SK-N-SH (cell line): ENCODE data around the gene AMPH. TPM values are rescaled to one million over a fixed set of nuclear protein-coding genes. Genes with fewer than 3 reads are reported as not detected.
"Not testable (repeated sequence)": the region's sequence is repeated elsewhere in the genome, so short reads cannot be mapped to it uniquely, and the experiment has no call there.

Experiments
- CTCF ChIA-PET: fragments of 300-600, 350-600 bp; formaldehyde crosslinking; extraction: SDS; loops from one replicate; lab custom pipeline; 2021; lab: Yijun Ruan, JAX
- POLR2A ChIA-PET: fragments of 350-600 bp; sonication (Branson Sonifier 250); formaldehyde crosslinking; extraction: SDS; loops from one replicate; lab custom pipeline; 2020; ENCODE audit warnings: antibody characterized with exemption, inconsistent platforms; lab: Yijun Ruan, JAX
- DNase-seq: peaks from one replicate; pipeline ENCODE4 v3.0.0; 2012
- H2AFZ ChIP-seq: fragments of 200-600 bp; sonication (generic); 2 replicates; pipeline ENCODE4 v1.8.1; 2016; ENCODE audit warnings: antibody characterized with exemption, mild to moderate bottlenecking, low read depth
- H3F3A ChIP-seq: fragments of 200-600 bp; sonication (generic); replicated peaks from 2 replicates; pipeline ENCODE3; 2016; ENCODE audit warnings: antibody characterized with exemption, mild to moderate bottlenecking; ENCODE audit not compliant: insufficient read depth
- H3K27ac ChIP-seq, 2 experiments: fragments of 200-500 bp in 1 of 2; fragments of 200-600 bp in 1 of 2; sonication (Bioruptor generic) in 1 of 2; sonication (generic), shearing (Covaris generic) in 1 of 2; 2 replicates each; pipeline versions ENCODE4 v1.5.1 to v1.6.1; 2014 to 2016; ENCODE audit warnings: low read depth in 2 of 2, inconsistent platforms in 1 of 2, low read length in 1 of 2, mild to moderate bottlenecking in 1 of 2, mixed read lengths in 1 of 2
- H3K27me3 ChIP-seq: fragments of 200-600 bp; sonication (generic), shearing (Covaris generic); 2 replicates; pipeline ENCODE4 v1.6.1; 2016; ENCODE audit warnings: mixed run types; ENCODE audit not compliant: insufficient read depth
- H3K36me3 ChIP-seq, 2 experiments: fragments of 200-500 bp in 1 of 2; fragments of 200-600 bp in 1 of 2; sonication (Bioruptor generic) in 1 of 2; sonication (generic) in 1 of 2; replicated peaks in 1 of 2; 2 replicates each; pipeline versions ENCODE3 to v1.5.1; 2014 to 2016; ENCODE audit warnings: low read length in 1 of 2, mild to moderate bottlenecking in 1 of 2; ENCODE audit not compliant: insufficient read depth in 2 of 2, control insufficient read depth in 1 of 2
- H3K4me1 ChIP-seq, 2 experiments: fragments of 200-500 bp in 1 of 2; fragments of 200-600 bp in 1 of 2; sonication (Bioruptor generic) in 1 of 2; sonication (generic), shearing (Covaris generic) in 1 of 2; 2 replicates each; pipeline versions ENCODE4 v1.5.1 to v1.6.1; 2014 to 2016; ENCODE audit warnings: low read depth in 1 of 2, low read length in 1 of 2, mixed run types in 1 of 2; ENCODE audit not compliant: insufficient read depth in 2 of 2, control insufficient read depth in 1 of 2
- H3K4me2 ChIP-seq: fragments of 200-600 bp; sonication (generic), shearing (Covaris generic); 2 replicates; pipeline ENCODE4 v1.6.1; 2017; ENCODE audit warnings: mixed run types
- H3K4me3 ChIP-seq, 2 experiments: fragments of 200-500 bp in 1 of 2; fragments of 200-600 bp in 1 of 2; sonication (Bioruptor generic) in 1 of 2; sonication (generic), shearing (Covaris generic) in 1 of 2; 2 replicates each; pipeline versions ENCODE4 v1.5.1 to v1.8.1; 2014 to 2016; ENCODE audit warnings: low read depth in 2 of 2, inconsistent platforms in 1 of 2, low read length in 1 of 2, mild to moderate bottlenecking in 1 of 2, mixed read lengths in 1 of 2, moderate library complexity in 1 of 2
- H3K79me2 ChIP-seq: fragments of 200-600 bp; sonication (generic); 2 replicates; pipeline ENCODE4 v1.8.1; 2017; ENCODE audit warnings: mild to moderate bottlenecking; ENCODE audit not compliant: insufficient read depth
- H3K9ac ChIP-seq: fragments of 200-600 bp; sonication (generic); 2 replicates; pipeline ENCODE4 v1.6.1; 2017; ENCODE audit warnings: mixed run types
- H3K9me2 ChIP-seq: fragments of 200-600 bp; sonication (generic); 2 replicates; pipeline ENCODE4 v1.6.1; 2017; ENCODE audit warnings: mixed run types
- H3K9me3 ChIP-seq: fragments of 200-600 bp; sonication (generic); 2 replicates; pipeline ENCODE4 v1.6.1; 2017; ENCODE audit warnings: mixed run types, mild to moderate bottlenecking, moderate library complexity
- H4K20me1 ChIP-seq: fragments of 200-600 bp; sonication (generic); 2 replicates; pipeline ENCODE4 v1.6.1; 2017; ENCODE audit warnings: mild to moderate bottlenecking, mixed run types; ENCODE audit not compliant: insufficient read depth
- ELF1 ChIP-seq: IDR thresholded peaks from 2 replicates; pipeline ENCODE4 v1.4.0; 2012
- EP300 ChIP-seq, 2 experiments: IDR thresholded peaks; 2 replicates each; pipeline versions ENCODE4 v1.4.0 to v1.6.1; 2012; ENCODE audit warnings: borderline replicate concordance in 1 of 2, low read depth in 1 of 2, low read length in 1 of 2
- EZH2phosphoT487 ChIP-seq: fragments of 200-600 bp; sonication (generic); IDR thresholded peaks from 2 replicates; pipeline ENCODE4 v1.6.1; 2017; ENCODE audit warnings: low read depth, mixed run types, mild to moderate bottlenecking, antibody characterized with exemption, moderate library complexity, borderline replicate concordance
- FOSL2 ChIP-seq: IDR thresholded peaks from 2 replicates; pipeline ENCODE4 v1.4.0; 2012; ENCODE audit warnings: low read depth, mild to moderate bottlenecking, moderate library complexity, borderline replicate concordance
- MEF2A ChIP-seq: IDR thresholded peaks from 2 replicates; pipeline ENCODE4 v1.4.0; 2012; ENCODE audit warnings: low read depth, borderline replicate concordance
- MXI1 ChIP-seq: IDR thresholded peaks from 2 replicates; pipeline ENCODE4 v1.6.1; 2012; ENCODE audit warnings: mild to moderate bottlenecking, low read depth, low read length, improper control_type of control experiment
- NFIC ChIP-seq: IDR thresholded peaks from 2 replicates; pipeline ENCODE4 v1.4.0; 2012; ENCODE audit warnings: borderline replicate concordance
- NRF1 ChIP-seq: IDR thresholded peaks from 2 replicates; pipeline ENCODE4 v1.6.1; 2012; ENCODE audit warnings: low read depth, mild to moderate bottlenecking, low read length
- RXRA ChIP-seq: IDR thresholded peaks from 2 replicates; pipeline ENCODE4 v1.4.0; 2012; ENCODE audit warnings: low read depth, mild to moderate bottlenecking, borderline replicate concordance
- SMC3 ChIP-seq: IDR thresholded peaks from 2 replicates; pipeline ENCODE4 v1.6.1; 2012; ENCODE audit warnings: low read depth, low read length, improper control_type of control experiment
- TCF12 ChIP-seq: IDR thresholded peaks from 2 replicates; pipeline ENCODE4 v1.4.0; 2012
- YY1 ChIP-seq: IDR thresholded peaks from 2 replicates; pipeline ENCODE4 v1.4.0; 2012; ENCODE audit warnings: low read depth, mild to moderate bottlenecking
- WGBS: methylation state at CpG from one replicate; pipeline ENCODE4 v1.1.6; 2017; ENCODE audit warnings: low lambda C conversion rate; 5-methylcytosine and 5-hydroxymethylcytosine counted together
- polyA plus RNA-seq, 3 experiments: library from polyadenylated mRNA; depleted of rRNA; stranded (reverse); fragments of >200 nt; gene quantifications; 2 replicates each; pipeline ENCODE4 v1.2.3, GENCODE V29; 2012
- TF ChIP-seq, protein P1 (sequence below): fragments of 150-350 bp; IDR thresholded peaks from 2 replicates; pipeline ENCODE4 v1.6.1; 2017; ENCODE audit warnings: antibody characterized with exemption, low read length, low read depth, borderline replicate concordance
- TF ChIP-seq, protein P2 (sequence below): fragments of 200-600 bp; sonication (generic); IDR thresholded peaks from 2 replicates; pipeline ENCODE4 v1.6.1; 2017; ENCODE audit warnings: antibody characterized with exemption, mild to moderate bottlenecking, moderate library complexity
- TF ChIP-seq, protein P3 (sequence below): IDR thresholded peaks from 2 replicates; pipeline ENCODE4 v1.4.0; 2012; ENCODE audit warnings: low read depth

The AMPH gene
- polyA plus RNA-seq, 1 of the 3 experiments (the other 2 are of a cell fraction): 0.08 TPM

DNA sequence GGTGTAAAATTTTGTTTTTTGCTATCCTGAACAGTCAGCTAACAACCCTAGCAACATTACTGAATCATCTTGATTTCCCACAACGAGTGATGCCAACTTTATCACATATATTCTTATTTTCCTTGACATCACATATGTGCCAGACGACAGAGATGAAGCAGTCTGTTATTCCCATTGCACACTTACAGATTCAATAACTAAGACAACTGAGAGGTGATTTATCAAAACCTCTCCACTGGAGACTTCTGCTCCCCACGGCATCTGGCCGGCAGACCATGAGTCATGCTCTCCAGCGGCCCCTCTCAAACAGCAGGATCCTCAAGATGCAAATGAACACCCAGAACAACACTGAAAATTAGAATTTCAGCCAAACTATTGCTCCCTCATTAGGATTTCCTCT, 57.1 kb downstream of the AMPH start (continued):
- TF ChIP-seq, protein P1, sequence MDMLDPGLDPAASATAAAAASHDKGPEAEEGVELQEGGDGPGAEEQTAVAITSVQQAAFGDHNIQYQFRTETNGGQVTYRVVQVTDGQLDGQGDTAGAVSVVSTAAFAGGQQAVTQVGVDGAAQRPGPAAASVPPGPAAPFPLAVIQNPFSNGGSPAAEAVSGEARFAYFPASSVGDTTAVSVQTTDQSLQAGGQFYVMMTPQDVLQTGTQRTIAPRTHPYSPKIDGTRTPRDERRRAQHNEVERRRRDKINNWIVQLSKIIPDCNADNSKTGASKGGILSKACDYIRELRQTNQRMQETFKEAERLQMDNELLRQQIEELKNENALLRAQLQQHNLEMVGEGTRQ: no peak
- TF ChIP-seq EZH2phosphoT487 (no peak), NRF1 (no peak), TCF12 (no peak), SMC3 (no peak), NFIC (no peak), EP300 (IDR thresholded peaks at IDR 0.05; ENCODE audit: borderline replicate concordance in 1 of 2, low read depth in 1 of 2, low read length in 1 of 2) (no peak), FOSL2 (no peak)

DNA sequence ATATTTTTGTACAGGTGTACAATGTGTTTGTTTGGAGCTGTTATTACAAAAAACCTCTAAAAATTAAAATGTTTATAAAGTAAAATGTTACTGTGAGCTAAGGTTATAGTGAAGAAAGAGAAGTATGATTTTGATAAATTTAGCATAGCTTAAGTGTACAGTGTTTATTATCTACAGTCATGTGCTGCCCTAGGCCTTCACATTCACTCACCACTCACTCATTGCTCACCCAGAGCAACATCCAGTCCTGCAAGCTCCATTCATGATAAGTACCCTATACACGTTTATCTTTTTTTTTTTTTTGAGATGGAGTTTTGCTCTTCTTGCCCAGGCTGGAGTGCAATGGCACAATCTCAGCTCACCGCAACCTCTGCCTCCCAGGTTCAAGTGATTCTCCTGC, 59.6 kb downstream of the AMPH start:
- H3K27ac ChIP-seq, CTCF ChIA-PET, H3K4me1 ChIP-seq, H3K36me3 ChIP-seq, H4K20me1 ChIP-seq, POLR2A ChIA-PET, H3K4me3 ChIP-seq, H3F3A ChIP-seq, H3K9me2 ChIP-seq, H2AFZ ChIP-seq, H3K9me3 ChIP-seq, H3K4me2 ChIP-seq, H3K27me3 ChIP-seq, H3K9ac ChIP-seq, H3K79me2 ChIP-seq, DNase-seq: not testable (repeated sequence)
- WGBS: 44% methylated on average over 2 of the region's 2 CpGs

DNA sequence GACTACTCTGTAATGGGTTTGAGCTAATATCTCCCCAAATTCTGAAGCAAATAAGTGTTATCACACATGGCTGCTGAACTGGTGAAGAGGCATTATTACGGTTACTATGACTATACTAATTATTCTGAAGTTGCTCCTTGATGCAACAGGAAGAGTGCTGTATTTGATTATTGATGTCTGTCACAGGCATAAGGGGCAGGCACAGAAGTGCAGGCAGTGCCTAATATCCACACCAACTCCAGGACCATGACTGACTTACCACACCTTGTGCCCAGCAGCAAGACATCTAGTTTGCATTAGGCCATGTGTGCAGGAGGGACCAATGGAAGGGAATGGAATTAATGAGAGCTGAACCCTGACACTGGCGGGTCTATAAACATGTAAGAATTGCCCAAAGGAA, 62.7 kb downstream of the AMPH start:
- ChIA-PET CTCF (interaction anchor here (0.6 to 1.2 kb wide), 2 partner anchors 12 to 148 kb away, joined by 3 read pairs; no protein-coding TSS in a partner anchor), POLR2A (no interaction called here)
- TF ChIP-seq RXRA (no peak), ELF1 (no peak), MXI1 (no peak), MEF2A (no peak), YY1 (no peak)
- TF ChIP-seq, protein P2, sequence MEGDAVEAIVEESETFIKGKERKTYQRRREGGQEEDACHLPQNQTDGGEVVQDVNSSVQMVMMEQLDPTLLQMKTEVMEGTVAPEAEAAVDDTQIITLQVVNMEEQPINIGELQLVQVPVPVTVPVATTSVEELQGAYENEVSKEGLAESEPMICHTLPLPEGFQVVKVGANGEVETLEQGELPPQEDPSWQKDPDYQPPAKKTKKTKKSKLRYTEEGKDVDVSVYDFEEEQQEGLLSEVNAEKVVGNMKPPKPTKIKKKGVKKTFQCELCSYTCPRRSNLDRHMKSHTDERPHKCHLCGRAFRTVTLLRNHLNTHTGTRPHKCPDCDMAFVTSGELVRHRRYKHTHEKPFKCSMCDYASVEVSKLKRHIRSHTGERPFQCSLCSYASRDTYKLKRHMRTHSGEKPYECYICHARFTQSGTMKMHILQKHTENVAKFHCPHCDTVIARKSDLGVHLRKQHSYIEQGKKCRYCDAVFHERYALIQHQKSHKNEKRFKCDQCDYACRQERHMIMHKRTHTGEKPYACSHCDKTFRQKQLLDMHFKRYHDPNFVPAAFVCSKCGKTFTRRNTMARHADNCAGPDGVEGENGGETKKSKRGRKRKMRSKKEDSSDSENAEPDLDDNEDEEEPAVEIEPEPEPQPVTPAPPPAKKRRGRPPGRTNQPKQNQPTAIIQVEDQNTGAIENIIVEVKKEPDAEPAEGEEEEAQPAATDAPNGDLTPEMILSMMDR: no peak
- TF ChIP-seq, protein P1: no peak
- TF ChIP-seq, protein P3, sequence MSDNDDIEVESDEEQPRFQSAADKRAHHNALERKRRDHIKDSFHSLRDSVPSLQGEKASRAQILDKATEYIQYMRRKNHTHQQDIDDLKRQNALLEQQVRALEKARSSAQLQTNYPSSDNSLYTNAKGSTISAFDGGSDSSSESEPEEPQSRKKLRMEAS: no peak
- 11% methylated on average over 2 of the region's 2 CpGs for WGBS
- no peak overlapping the region for H3K27ac ChIP-seq
- H3K9me2 ChIP-seq: no peaks in the 10 kb centered on the region
- H3K36me3 ChIP-seq: no peaks in the 10 kb centered on the region
- H3K4me2 ChIP-seq: no peak overlapping the region
- no peaks in the 10 kb centered on the region for H3K79me2 ChIP-seq
- no peak overlapping the region for H2AFZ ChIP-seq
- no peak for DNase-seq
- no peaks in the 10 kb centered on the region for H3K4me1 ChIP-seq
- no peak overlapping the region for H3K4me3 ChIP-seq
- H3F3A ChIP-seq: no peaks in the 10 kb centered on the region
- H3K27me3 ChIP-seq: no peaks in the 10 kb centered on the region
- no peaks in the 10 kb centered on the region for H4K20me1 ChIP-seq
- no peak overlapping the region for H3K9ac ChIP-seq
- no peaks in the 10 kb centered on the region for H3K9me3 ChIP-seq
